AG08396 (cell line): ENCODE results near the gene TGIF2.
A peak's percentile ranks its signal among the peaks of the same experiment; 100 is the strongest.

Experiments used
- DNase-seq: peaks from one replicate; pipeline ENCODE4 v3.0.0; 2012; ENCODE audit warnings: low spot score, mixed read lengths

TGIF2 gene

DNA sequence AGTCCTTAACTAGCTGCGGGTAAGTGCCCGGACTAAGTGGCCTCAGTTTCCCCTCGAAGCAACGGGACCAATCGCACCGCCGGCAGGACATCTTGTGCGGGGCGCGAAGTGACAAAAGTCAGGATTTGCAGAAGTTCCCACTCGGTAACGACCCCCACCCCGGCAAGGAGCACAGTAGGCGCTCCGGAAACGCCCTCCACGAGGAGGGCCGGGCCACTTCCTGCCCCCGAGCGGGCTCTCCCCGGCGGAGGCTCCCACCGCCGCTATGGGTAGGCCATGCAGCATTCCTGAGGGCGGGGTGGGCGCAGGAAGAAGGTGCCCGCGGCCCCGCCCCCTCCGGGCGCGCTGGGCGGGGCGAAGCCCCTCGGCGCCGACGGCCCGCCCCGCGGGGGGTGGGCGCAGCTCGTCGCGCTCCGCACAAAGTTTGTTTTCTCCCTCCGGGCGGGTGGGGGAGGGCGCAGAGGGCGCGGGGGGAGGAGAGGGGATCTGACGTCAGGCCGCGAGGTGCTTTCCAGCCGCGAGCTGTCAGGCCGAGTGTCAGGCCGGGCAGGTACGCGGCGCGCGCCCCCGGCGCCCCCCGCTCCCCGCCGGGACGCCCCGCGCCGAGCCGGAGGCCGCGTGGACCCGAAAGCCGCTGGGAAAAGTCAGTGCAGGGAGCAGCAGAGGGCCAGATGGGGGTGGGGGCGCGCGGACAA, at the start of gene TGIF2:
Gene TGIF2, plus strand, starts transcription at position 495 of the 695 bp plus-strand sequence. CDS start 5,178 bp downstream, outside the sequence.
- peak; percentile 95 for DNase-seq

DNA sequence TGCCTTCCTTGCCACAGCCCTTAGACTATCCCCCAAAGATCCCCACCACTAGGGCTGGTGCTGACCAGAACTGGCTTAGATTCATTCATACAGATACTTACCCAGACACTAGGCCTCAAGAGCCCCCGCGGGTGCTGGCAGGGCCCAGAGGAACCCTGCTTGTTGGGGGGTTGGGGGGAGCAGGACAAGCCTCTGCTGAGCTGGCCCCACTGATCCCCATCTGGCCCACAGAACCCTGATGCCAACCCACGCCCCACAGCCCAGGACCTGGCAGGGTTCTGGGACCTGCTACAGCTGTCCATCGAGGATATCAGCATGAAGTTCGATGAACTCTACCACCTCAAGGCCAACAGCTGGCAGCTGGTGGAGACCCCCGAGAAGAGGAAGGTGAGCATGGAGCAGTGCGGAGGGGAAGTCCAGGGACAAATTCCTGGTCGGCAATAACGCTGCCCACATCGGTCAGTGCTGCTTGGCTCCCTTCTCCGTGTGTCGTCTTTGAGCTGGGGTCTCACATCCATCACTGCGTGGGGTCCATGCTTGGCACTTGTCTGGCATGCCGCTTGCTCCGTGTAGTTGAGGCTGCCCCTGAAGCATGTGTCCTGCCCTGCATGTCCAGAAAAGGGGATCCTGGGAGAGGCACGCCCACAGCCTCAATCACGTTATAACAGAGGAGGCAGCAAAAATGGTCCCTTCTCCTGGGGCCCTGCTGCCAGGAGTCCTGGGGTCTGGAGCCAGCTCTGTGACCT, 47.6 kb upstream of the TGIF2 start:
- DNase-seq, result no peak

DNA sequence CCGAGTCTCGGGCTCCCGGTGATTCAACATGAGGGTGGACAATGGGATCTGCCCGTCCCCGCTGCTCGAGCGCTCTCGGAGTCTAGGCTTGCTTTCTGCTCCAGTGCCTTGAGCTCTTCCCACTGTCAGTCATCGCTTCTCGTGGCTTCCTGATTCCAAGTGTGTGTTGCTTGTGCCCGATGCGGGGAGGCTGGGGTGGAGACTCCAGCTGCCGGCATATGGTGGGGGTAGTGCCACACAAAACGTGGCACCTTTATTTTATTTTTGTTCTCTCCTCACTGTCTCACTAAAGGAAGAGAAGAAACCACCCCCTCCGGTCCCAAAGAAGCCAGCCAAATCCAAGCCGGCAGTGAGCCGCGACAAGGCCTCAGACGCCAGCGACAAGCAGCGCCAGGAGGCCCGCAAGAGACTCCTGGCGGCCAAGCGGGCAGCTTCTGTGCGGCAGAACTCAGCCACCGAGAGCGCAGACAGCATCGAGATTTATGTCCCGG, 46.8 kb upstream of the TGIF2 start:
- no peak for DNase-seq

DNA sequence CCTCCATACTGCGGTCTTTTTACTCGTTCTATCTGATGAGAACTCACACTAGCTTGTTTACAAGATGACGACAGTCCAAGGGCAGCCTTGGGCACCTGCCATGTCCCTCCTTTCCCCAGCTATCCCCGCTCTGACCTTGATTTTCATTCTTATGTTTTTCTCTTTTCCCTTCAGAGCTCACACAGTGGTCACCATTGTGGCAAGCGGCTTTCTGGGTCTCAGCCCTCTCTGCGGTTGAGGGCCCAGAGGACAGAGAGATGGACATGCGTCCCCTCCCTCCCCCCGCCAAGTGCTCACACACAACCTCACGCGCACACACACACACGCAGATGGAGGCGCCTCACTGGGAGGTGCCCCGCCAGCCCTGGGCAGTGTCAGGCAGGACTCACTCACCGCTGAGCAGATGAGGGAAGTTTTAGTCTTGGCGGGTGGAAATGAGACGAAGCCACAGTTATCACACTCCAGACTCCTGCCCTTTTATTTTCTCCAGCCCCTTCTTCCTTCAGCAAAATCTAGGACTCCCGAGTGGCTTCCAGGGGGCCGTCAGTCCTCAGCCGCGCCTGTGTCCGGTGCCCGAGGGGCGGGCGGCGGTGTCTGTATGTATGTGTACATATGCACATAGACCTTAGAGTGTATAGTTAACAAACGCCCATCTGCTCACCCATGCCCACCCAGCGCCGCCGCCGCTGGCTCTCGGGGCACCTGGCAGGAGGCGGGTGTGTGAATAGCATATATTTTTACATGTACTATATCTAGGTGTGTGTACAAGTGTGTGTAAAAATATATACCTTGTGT, 45.9 kb upstream of the TGIF2 start:
- DNase-seq, result peak; percentile 57

DNA sequence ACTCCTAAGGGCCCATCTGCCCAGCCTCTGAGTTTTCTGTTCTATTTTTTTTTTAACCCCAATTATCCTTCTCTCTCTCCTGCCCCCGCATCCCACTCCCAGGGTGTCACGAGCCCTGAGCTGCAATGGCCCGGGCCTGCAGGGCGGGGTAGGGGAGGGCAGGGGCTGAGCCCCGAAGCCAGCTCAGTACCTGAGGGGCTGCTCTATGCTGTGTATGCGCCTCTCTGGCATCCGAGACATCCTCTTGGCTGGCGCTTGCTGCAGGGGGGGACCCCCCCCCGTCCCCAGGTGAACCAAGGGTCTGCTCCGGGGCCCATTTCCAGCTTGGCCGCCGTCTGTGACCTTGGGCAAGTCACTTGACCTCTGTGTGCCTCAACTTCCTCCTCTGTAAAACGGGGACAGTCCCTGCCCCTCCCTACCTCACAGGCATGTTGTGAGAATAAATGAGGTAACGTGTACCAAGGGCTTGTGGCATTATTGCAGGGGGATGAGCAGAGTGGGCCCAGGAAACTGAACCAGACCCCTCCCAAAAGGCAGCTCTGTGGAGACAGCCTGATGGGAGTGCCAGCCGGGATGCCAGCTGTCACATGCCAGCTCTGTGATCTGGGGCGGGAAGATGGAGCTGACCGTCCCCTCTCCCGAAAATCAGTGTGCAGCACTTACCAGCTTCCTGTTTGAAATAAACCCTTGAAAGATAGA, 45.1 kb upstream of the TGIF2 start:
- no peak for DNase-seq

DNA sequence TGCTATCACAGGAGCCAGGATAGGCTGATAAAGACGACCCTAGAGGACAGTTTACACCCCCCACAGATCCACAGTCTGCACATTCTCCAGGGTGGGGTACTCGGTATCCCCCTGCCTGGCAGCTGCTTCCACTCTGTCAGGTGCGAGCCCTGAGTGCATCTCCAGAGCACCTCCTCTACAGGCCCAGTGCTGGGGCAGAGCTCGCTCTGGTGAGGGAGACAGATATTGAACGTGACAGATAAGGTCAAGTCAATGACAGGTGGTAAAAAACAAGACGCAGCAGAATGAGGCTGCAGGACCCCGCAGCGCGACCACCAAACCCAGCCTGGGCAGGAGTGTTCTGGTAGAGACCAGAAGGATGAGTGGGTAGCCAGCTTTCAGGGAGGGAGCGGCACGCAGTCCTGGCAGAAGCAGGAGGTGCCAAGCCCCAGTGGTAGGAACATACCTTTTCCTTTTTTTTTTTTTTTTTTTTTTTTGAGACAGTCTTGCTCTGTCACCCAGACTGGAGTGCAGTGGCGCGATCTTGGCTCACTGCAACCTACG, 44.5 kb upstream of the TGIF2 start:
- no peak for DNase-seq

DNA sequence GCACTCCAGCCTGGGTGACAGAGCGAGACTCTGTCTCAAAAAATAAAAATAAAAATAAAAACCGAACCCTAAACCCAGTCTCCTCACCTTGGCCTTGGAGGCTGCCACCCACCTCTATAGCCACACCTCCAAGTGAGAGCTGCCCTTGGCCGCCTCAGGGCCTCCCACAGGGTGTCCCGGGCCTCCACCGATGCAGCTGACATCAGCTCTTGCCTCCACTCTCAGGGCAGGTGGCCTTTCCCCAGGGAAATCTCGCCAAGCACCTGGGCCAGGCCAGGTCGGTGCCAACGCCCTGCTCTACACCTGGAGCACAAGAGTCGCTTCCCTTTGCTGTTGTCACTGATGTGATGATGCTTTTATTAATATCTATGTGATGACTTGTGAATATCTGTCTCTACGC, 41.0 kb upstream of the TGIF2 start:
- no peak for DNase-seq

DNA sequence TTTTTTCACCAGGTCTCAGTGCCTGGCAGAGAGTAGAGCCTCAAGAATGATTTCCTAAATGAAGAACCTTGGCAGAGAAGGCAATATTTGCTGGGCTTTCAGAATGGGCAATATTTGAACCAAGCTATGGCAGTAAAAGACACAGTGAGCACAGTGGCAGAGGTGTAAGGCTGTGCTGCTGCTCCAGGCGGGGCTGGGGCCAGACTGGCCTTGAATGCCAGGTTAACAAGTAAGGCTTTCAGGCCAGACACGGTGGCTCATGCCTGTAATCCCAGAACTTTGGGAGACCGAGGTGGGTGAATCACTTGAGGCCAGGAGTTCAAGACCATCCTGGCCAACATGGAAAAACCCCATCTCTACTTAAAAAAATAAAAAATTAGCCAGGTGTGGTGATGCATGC, 40.6 kb upstream of the TGIF2 start:
- no peak for DNase-seq

DNA sequence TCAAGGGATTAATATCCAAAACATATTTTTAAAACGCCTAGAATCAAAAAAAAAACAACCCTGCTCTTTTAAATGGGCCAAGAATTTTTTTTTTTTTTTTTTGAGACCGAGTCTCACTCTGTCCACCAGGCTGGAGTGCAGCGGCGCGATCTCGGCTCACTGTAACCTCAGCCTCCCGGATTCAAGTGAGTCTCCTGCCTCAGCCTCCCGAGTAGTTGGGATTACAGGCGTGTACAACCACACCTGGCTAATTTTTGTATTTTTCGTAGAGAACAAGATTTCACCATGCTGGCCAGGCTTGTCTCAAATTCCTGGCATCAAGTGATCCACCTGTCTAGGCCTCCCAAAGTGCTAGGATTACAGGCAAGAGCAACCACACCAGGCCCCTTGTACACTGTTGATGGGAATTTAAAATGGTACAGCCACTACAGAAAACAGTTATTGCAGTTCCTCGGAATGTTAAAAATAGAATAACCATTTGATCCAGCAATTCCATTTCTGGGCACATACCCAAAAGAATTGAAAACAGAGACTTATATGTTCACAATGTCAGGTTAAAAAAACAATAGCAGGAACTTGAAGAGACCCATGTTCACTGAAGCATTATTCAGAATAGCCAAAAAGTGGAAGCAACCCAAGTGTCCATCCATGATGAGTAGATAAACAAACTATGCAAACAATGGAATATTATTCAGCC, 35.2 kb upstream of the TGIF2 start:
- DNase-seq, result no peak

DNA sequence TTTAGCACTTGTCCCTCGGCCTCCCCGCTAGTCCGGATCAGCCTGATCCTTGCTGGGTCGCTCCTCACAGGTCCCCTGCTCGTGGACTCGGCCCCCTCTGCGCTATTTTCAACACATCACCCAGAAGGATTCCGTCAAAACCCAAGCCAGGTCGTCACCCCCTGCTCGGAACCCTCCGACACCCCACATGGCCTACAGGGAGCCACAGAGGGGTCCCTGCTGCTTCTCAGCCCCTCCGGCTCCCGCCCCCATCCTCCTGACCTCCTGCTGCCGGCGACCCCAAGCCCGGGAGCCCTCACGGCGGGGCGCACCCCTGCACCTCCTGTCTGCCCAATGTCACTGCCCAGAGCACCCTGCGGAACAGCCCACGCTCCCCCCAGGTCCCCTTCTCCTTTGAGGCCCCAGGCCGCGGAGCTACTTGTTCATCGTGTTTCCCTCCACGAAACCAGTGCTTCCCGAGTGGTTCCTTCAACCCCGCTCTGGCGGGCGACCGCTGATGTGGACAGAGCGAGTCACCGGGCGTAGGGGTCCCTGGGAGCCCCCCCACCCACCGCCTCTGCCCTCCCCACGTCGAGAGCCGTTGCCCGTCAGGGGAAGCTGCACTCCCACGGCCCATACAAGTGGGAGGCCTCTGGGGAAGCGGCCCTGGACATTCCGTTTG, 32.7 kb upstream of the TGIF2 start:
- DNase-seq, result no peak

DNA sequence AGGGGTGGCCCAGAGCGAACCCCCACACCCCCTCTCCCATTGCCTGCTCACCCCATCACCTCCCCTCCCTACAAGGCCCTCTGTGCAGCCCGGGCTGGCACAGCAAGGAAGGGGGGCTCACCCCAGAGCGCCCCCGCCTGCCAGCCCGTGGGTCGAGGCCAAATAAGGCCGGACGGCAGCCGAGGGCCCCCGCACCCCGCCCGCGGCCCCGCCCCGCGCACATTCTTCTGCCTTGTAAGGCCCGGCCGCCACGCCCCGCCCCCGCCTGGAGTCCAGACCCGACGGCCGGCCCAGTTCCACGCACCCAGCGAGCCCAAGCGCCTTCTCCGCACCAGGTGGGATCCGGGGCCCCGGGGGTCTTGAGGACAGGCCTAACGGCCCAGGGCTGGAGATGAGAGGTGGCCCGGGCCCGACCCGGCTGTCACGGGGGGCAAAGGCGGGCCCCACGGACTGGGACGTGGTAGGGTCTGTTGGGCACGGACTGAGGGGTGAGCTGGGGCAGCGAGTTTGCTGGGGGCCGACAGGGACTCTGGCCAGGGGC, 32.1 kb upstream of the TGIF2 start, which contains the start of gene MYL9:
Gene MYL9, plus strand, starts transcription at position 293 of the 541 bp plus-strand sequence. CDS start 3,366 bp downstream, outside the sequence.
- peak; percentile 95 for DNase-seq

DNA sequence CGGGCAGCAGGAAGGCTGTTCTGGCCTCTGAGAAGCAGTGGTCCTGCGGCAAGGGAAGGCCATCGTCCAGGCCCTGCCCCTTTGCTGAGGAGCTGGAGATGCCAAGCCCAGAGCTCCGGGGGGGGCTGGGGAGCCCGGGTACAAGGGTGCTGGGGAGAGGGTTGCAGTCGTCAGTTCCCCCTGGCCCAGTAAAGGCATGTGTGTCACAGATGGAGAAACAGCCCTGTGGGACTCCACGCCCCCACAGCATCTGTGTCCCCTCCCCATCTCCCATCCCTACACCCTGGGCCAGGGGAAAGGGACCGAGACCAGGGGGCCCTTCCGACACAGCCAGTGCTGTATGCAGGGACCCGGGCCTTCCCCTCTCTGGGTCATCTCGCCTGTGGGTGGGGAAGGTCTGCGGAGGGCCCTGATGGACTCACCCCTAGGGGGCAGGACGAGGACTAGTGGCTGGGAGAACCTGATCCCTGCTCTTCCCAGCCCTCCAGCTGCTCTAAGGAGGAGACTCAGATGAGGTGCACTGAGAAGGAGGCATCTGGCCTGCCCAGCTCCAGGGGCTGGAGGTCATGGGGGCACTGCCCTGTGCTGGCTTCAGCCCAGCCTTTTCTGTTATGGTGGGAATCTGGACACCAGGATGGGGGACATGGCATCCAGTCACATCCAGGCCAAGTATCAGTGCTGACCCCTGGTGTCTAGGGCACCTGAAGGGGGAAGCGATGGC, 31.5 kb upstream of the TGIF2 start:
- peak; percentile 81 for DNase-seq

DNA sequence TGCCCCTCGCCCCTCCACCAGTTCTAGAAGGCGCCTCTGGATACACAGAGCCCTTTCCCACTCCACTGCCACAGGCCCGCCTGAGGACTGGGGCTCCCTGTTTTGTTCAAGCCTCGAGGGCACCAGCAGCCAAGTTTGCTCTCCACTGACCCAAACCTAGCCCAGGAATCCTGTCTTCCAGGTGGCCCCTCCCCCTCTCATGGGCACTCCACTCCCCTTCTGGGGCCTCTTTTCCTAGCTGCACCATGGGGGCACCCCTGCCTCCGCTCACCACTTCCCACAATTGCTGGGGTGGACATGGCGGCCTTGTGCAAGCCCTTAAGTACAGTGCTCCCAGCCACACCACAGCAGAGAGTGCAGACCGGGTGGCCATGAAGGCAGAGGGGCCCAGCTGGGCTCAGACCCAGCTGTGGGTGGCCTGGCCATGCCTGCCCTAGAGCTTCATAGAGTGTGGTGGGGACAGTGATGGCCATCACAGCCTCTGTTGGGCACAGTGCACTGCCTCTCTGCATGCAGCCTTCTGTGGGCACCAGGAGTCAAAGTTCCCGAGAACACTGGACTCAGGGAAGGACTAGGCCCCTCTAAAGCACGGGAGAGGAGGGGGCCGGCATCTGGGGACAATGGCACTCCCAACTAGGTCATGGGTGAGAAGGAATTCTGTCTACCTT, 30.7 kb upstream of the TGIF2 start:
- no peak for DNase-seq

DNA sequence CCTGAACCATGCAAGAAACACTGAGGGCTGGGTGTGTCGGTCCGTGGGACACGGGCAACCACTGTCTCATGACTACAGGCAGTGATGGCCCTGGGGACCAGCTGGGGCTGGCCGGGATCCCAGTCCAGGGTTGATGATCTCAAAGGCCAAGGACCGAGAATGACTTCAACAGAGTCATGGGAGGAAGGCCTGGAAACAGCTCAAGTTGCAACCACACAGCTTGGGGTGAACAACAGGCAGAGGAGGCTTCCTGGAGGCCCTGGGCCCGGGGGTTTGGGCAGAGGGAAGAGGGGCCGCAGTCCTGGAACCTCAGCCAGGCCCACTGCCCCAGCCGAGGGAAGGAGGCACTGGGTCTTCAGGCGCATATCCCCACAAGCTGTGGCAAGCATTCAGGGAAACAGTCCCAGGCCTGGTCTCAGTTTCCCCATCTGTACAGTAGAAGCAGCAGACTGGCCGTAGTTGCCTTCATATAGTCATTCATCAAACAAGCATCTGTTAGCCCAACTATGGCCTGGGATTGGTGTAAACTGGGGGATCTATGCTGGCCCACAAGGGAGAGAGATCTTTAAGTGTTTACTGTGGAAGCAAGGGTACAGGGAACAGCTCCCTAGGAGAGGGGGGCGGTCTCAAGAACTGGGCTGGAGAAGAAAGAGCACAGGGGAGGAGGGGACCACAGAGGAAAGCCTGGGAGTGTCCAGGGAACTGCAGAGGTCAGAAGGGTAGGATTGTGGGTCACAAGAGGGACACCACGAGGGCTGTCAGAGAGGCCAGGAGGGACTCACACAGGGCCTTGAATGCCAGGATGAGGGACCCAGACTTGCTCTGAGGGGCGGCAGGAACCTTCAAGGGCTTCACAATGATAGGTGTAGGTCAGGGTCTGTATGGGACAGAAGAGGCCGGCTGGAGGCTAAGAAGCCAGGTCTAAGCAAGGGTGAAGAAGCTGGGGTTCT, 29.9 kb upstream of the TGIF2 start:
- DNase-seq, result peak; percentile 82

DNA sequence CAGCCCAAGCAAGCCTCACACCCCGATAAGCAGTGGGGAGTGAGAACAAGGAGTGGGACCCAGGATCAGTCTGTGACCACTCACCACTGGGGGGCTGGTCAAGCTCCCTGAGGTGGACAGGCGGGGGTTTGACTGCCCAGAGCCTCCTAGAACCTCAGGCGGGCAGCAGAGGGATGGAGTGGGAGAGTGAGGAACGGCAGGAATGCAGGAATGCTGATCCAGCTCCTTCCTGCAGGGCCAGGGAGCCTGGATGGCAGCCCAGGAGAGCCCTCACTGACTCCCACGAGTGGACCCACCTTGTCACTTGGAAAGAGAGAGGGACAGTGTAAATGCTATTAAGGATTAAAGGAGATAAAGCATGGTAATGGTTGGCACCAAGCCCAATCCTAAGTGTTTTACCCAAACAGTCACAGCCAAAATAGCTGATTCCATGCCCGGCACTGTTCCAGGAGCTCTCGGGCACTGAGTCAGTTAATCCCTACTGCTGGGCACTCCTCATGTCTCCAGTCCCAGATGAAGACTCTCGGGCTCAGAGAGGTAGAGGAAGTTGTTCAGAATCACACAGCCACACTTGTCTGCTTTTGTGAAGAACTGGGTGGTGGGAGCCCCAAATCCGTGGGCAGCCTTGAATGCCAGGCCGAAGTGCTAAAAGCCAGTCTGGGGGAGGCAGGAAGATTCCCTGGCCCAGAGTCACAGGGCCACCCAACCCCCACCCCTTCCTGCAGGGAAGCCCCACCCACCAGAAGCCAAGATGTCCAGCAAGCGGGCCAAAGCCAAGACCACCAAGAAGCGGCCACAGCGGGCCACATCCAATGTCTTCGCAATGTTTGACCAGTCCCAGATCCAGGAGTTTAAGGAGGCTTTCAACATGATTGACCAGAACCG, 29.0 kb upstream of the TGIF2 start:
- peak; percentile 73 for DNase-seq

DNA sequence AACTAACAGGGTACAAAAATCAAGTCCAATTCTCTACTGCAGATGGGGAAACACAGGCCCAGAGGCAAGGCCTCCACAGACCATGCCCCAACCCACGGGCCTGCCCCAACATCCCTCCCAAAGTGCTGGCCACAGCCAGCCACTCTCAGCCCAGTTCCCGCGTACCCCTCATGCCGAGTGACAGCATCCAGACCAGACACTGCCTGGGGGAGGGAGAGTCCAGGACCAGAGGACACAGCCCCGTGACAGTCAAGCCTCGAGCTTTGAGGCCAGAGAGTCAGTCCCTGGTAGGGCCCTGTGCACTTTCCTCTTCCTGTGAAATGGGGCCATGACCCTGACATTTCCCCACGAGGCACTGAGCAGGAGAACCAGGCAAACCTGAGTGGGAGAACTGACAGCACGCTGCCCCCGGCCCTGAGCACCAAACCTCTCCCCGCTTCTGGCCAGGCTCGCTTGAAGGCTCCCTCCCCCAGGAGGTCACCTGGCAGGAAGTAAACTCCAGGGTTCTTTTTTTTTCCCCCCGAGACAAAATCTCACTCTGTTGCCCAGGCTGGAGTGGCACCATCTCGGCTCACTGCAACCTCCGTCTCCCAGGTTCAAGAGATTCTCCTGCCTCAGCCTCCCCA, 27.2 kb upstream of the TGIF2 start:
- no peak for DNase-seq
